Naive thymus-derived CD4-positive, alpha-beta T cell (primary cell): ENCODE measurements around the gene TEAD2. TPM values are rescaled to one million over a fixed set of nuclear protein-coding genes. Genes with fewer than 3 reads are reported as not detected.

ENCODE experiments used
- ATAC-seq: fragments of 150-1000 bp; cut with Tn5 transposase; 2 replicates; pipeline ENCODE4 v1.10.0; 2021; ENCODE audit warnings: mild to moderate bottlenecking, moderate library complexity
- CTCF ChIA-PET: fragments of 350-600 bp; sonication (Branson Sonifier 250); formaldehyde crosslinking; loops from one replicate; lab custom pipeline; 2021; ENCODE audit warnings: antibody characterized with exemption; lab: Charles Lee
- POLR2A ChIA-PET: fragments of 350-600 bp; sonication (Branson Sonifier 250); formaldehyde crosslinking; loops from one replicate; lab custom pipeline; 2021; ENCODE audit warnings: antibody characterized with exemption, inconsistent platforms; lab: Charles Lee
- DNase-seq, 9 donors: peaks; one replicate each; pipeline versions ENCODE4 v3.0.0 to v3.0.0-alpha.2; 2020 to 2022; ENCODE audit warnings: mixed read lengths in 1 of 9
- H3K27ac ChIP-seq: one replicate; pipeline ENCODE4 v1.7.0; 2013; ENCODE audit warnings: mild to moderate bottlenecking, low read depth, low read length, moderate library complexity
- H3K27me3 ChIP-seq, 2 donors: one replicate each; pipeline ENCODE4 v1.7.0; 2013; ENCODE audit warnings: low read length in 2 of 2, mild to moderate bottlenecking in 2 of 2, moderate library complexity in 2 of 2; ENCODE audit not compliant: control insufficient read depth in 2 of 2, insufficient read depth in 2 of 2
- H3K36me3 ChIP-seq, 3 experiments: 1 replicate in 2 of 3; 2 replicates in 1 of 3; pipeline ENCODE4 v1.7.0; 2013; ENCODE audit warnings: low read length in 3 of 3, mild to moderate bottlenecking in 3 of 3, moderate library complexity in 1 of 3; ENCODE audit not compliant: insufficient read depth in 3 of 3, control insufficient read depth in 2 of 3
- H3K4me1 ChIP-seq, 2 donors: one replicate each; pipeline ENCODE4 v1.7.0; 2013; ENCODE audit warnings: low read length in 2 of 2, mild to moderate bottlenecking in 2 of 2, moderate library complexity in 1 of 2; ENCODE audit not compliant: control insufficient read depth in 2 of 2, insufficient read depth in 2 of 2
- H3K4me3 ChIP-seq: 2 replicates; pipeline ENCODE4 v1.7.0; 2013; ENCODE audit warnings: mild to moderate bottlenecking, low read length
- H3K9me3 ChIP-seq, 3 experiments: 1 replicate in 2 of 3; 2 replicates in 1 of 3; pipeline ENCODE4 v1.7.0; 2013; ENCODE audit warnings: low read length in 3 of 3; ENCODE audit not compliant: control insufficient read depth in 2 of 3
- H3K27ac Mint-ChIP-seq, 9 donors: one replicate each; pipeline ENCODE4 v1.8.0; 2020 to 2022; ENCODE audit warnings: mixed read lengths in 9 of 9, mild to moderate bottlenecking in 8 of 9, moderate library complexity in 5 of 9, inconsistent platforms in 2 of 9
- H3K27me3 Mint-ChIP-seq, 5 donors: one replicate each; pipeline ENCODE4 v1.8.0; 2021 to 2022; ENCODE audit warnings: mixed read lengths in 5 of 5, mild to moderate bottlenecking in 1 of 5
- H3K36me3 Mint-ChIP-seq, 5 donors: one replicate each; pipeline ENCODE4 v1.8.0; 2020 to 2022; ENCODE audit warnings: mixed read lengths in 5 of 5, mild to moderate bottlenecking in 3 of 5, inconsistent platforms in 1 of 5
- H3K4me1 Mint-ChIP-seq, 7 donors: one replicate each; pipeline ENCODE4 v1.8.0; 2020 to 2022; ENCODE audit warnings: mixed read lengths in 7 of 7, mild to moderate bottlenecking in 3 of 7, inconsistent platforms in 1 of 7
- H3K4me3 Mint-ChIP-seq, 10 donors: one replicate each; pipeline ENCODE4 v1.8.0; 2020 to 2022; ENCODE audit warnings: mild to moderate bottlenecking in 10 of 10, mixed read lengths in 10 of 10, moderate library complexity in 6 of 10, inconsistent platforms in 2 of 10
- H3K9me3 Mint-ChIP-seq, 11 donors: one replicate each; pipeline ENCODE4 v1.8.0; 2020 to 2022; ENCODE audit warnings: mixed read lengths in 11 of 11, mild to moderate bottlenecking in 4 of 11, inconsistent platforms in 1 of 11, moderate library complexity in 1 of 11
- intact Hi-C, 2 donors: fragments of 100-400 bp; cut with micrococcal nuclease; formaldehyde crosslinking; loops; one replicate each; pipeline ENCODE4 v1.15.1; 2023
- polyA plus RNA-seq, 2 donors: library from polyadenylated mRNA; unstranded; fragments of 300-500 nt; fragmentation: Illumina TruSeq; gene quantifications; one replicate each; pipeline ENCODE4 v1.2.3, GENCODE V29; 2021
- total RNA-seq, 6 experiments: library from RNA in 5 of 6; stranded (reverse) in 5 of 6; gene quantifications; 1 replicate in 5 of 6; 2 replicates in 1 of 6; pipeline ENCODE4 v1.2.3 and lab custom pipeline; 2021 to 2026

Gene TEAD2
- total and polyA plus RNA-seq, 7 experiments from 2014 or later: 0.29 TPM; not detected in 6

- ATAC-seq: no peak
- peaks cover 0 to 30% (median 22%) of the 10 kb centered on the region in 5 donors for H3K36me3 Mint-ChIP-seq
- Histone ChIP-seq H3K9me3 (no peaks in the 10 kb centered on the region), H3K27ac (peak overlapping the region; percentile 86), H3K4me3 (peak overlapping the region; percentile 18), H3K36me3 (peaks cover 0 to 51% (median 0%) of the 10 kb centered on the region in 3 experiments), H3K27me3 (no peaks in the 10 kb centered on the region), H3K4me1 (peaks cover 44 to 54% of the 10 kb centered on the region in 2 donors)
- peak in 1 of 9 donors; percentile 19 for DNase-seq
- no peaks in the 10 kb centered on the region for H3K27me3 Mint-ChIP-seq
- no peaks in the 10 kb centered on the region for H3K9me3 Mint-ChIP-seq
- peaks cover 48 to 81% (median 66%) of the 10 kb centered on the region in 7 donors for H3K4me1 Mint-ChIP-seq
- ChIA-PET CTCF (interaction anchor here (0.6 kb wide), 1 partner anchor 350 kb away, joined by 3 read pairs; no protein-coding TSS in a partner anchor), POLR2A (interaction anchor here (1.1 kb wide), 1 partner anchor 8 kb away, joined by 3 read pairs; no protein-coding TSS in a partner anchor)
- peak overlapping the region; percentile 92 to 100 (median 99) for H3K4me3 Mint-ChIP-seq
- intact Hi-C loops: loop anchor here in 1 of 2 donors (10.0 kb wide), 1 partner anchor 528 kb away; the partner anchor contains the start of gene PNKP
- H3K27ac Mint-ChIP-seq: peak overlapping the region; percentile 83 to 100 (median 99)
Measured at GRCh38 chr19:49336482-49337266, 25.5 kb downstream of the TEAD2 start.

DNA sequence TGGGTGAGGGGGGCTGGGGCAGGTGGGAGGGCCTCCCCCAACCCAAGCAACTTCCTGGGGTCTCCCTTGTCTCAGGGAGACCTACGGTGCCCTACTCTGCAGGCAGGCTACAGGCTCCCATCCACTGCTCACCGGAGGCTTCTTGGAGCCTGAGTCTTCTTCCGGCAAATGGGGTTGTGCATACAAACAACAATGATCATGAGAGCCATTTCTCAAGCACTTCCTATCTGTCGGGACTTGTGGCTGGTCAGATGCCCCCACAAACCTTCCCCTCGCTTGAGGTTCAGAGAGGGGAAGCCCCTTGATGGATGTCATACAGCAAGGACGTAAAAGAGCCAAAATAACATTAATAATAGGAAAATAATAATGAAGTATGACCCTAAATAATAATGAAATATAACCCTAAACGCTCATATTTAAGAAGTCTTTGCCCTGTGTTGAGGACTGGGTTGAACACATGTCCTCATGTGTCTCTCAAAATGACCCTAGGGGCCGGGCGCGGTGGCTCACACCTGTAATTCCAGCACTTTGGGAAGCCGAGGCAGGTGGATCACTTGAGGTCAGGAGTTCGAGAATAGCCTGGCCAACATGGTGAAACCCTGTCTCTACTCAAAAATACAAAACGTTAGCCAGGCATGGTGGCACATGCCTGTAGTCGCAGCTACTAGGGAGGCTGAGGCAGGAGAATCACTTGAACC is 26.3 kb downstream of the TEAD2 start:
- Mint-ChIP-seq H3K4me1 (peaks cover 54 to 89% (median 70%) of the 10 kb centered on the region in 7 donors), H3K4me3 (peak overlapping the region; percentile 92 to 100 (median 99)), H3K9me3 (no peaks in the 10 kb centered on the region), H3K27ac (peak overlapping the region; percentile 96 to 100 (median 99)), H3K36me3 (peaks cover 0 to 35% (median 26%) of the 10 kb centered on the region in 5 donors), H3K27me3 (no peaks in the 10 kb centered on the region)
- peak overlapping the region; percentile 81 for H3K4me3 ChIP-seq
- intact Hi-C loops: loop anchor here (1.0 to 10.0 kb wide), 5 partner anchors 26 to 529 kb away; partner anchors contain the start of genes TEAD2 (in 2 of the 2), KASH5 (in 1 of the 2), PNKP (in 1 of the 2) and PRMT1 (in 1 of the 2)
- H3K9me3 ChIP-seq: no peaks in the 10 kb centered on the region
- POLR2A ChIA-PET: interaction anchor here (0.7 to 1.9 kb wide), 6 partner anchors 9 to 96 kb away, joined by 3 to 4 read pairs (median 3); no protein-coding TSS in a partner anchor
- H3K27ac ChIP-seq: peak overlapping the region; percentile 86
- ATAC-seq (peak; percentile 35), DNase-seq (peak in 1 of 9 donors; percentile 47)
- H3K27me3 ChIP-seq: no peaks in the 10 kb centered on the region
- CTCF ChIA-PET: interaction anchor here (0.6 to 1.5 kb wide), 2 partner anchors 18 to 347 kb away, joined by 3 to 5 read pairs; no protein-coding TSS in a partner anchor
- peaks cover 50 to 62% of the 10 kb centered on the region in 2 donors for H3K4me1 ChIP-seq
- H3K36me3 ChIP-seq: peaks cover 0 to 44% (median 0%) of the 10 kb centered on the region in 3 experiments

DNA sequence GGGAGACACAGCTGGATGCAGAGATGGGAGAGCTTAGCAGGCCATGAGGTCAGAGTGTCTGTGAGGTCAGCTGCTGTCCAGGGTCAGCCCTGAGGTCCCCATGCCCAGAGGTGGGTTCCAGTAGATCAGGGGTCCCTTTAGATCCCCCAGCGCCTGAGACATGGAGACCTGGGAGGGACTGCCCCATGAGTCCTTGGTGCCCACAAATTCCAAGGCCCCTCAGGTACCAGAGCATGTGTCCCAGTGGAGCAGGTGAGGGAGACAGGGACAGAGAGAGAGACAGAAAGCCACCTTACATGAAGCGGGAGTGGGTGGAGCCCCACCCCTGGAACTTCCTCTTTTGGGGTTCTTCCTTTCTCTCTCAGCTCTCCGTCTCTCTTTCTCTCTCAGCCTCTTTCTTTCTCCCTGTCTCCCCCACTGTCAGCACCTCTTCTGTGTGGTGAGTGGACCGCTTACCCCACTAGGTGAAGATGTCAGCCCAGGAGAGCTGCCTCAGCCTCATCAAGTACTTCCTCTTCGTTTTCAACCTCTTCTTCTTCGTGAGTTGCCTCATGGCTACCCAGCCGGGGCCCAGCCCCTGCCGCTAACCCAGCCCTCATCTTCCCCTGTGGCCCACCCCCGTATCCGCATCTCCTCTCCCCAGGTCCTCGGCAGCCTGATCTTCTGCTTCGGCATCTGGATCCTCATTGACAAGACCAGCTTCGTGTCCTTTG is 27.0 kb downstream of the TEAD2 start, which contains the start of gene CD37:
TSS of gene CD37 (plus strand) at position 336 of the 713 bp plus-strand sequence. CDS start at position 471, 135 bp downstream.
- intact Hi-C loops: loop anchor here (1.0 to 10.0 kb wide), 5 partner anchors 27 to 530 kb away; partner anchors contain the start of genes TEAD2 (in 2 of the 2), KASH5 (in 1 of the 2), PNKP (in 1 of the 2) and PRMT1 (in 1 of the 2)
- H3K36me3 ChIP-seq: peaks cover 0 to 38% (median 0%) of the 10 kb centered on the region in 3 experiments
- peak within 1 kb of the TSS; percentile 81 for H3K4me3 ChIP-seq
- H3K4me1 ChIP-seq: peaks cover 50 to 63% of the 10 kb centered on the region in 2 donors
- POLR2A ChIA-PET: interaction anchor here (0.7 to 1.9 kb wide), 7 partner anchors 10 to 307 kb away, joined by 3 to 5 read pairs (median 3); partner anchors contain the start of genes RPL13A and SCAF1
- H3K27ac Mint-ChIP-seq: peak within 1 kb of the TSS; percentile 96 to 100 (median 99)
- no peaks in the 10 kb centered on the region for H3K27me3 ChIP-seq
- H3K9me3 Mint-ChIP-seq: no peaks in the 10 kb centered on the region
- ATAC-seq (peak; percentile 71), DNase-seq (peak; percentile 34 to 70 (median 65))
- peak within 1 kb of the TSS; percentile 86 for H3K27ac ChIP-seq
- H3K27me3 Mint-ChIP-seq: no peaks in the 10 kb centered on the region
- CTCF ChIA-PET: interaction anchor here (0.6 to 1.5 kb wide), 3 partner anchors 17 to 348 kb away, joined by 3 to 5 read pairs (median 3); no protein-coding TSS in a partner anchor
- H3K4me3 Mint-ChIP-seq: peak within 1 kb of the TSS; percentile 92 to 100 (median 99)
- peaks cover 52 to 89% (median 68%) of the 10 kb centered on the region in 7 donors for H3K4me1 Mint-ChIP-seq
- H3K9me3 ChIP-seq: no peaks in the 10 kb centered on the region
- peaks cover 2 to 36% (median 25%) of the 10 kb centered on the region in 5 donors for H3K36me3 Mint-ChIP-seq

DNA sequence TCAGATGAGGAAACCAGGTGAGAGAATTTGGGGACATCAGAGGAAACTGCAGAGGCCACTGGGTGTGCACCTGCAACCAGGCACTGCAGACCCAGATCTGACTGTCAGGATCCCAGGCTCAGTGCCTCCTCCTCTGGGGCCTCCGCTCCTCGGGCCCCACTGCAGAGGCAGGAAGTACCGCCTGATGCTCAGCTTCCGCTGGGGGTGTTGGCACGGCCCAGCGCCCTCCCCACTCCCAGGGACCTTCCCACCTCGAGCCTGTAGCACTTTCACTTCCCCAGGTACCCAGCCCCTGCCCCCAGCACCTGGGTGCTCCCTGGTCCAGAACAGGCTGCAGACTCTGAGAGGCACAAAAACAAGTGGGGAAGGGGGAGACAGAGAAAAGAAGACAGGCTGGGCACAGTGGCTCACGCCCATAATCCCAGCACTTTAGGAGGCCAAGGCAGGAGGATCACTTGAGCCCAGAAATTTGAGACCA is 28.4 kb downstream of the TEAD2 start:
- peak; percentile 79 for ATAC-seq
- peaks cover 7 to 36% (median 22%) of the 10 kb centered on the region in 5 donors for H3K36me3 Mint-ChIP-seq
- H3K27me3 ChIP-seq: no peaks in the 10 kb centered on the region
- peak overlapping the region; percentile 21 for H3K4me3 ChIP-seq
- peaks cover 0 to 32% (median 0%) of the 10 kb centered on the region in 3 experiments for H3K36me3 ChIP-seq
- H3K4me3 Mint-ChIP-seq: peak overlapping the region; percentile 84 to 99 (median 88)
- DNase-seq: peak; percentile 38 to 81 (median 68)
- no peaks in the 10 kb centered on the region for H3K9me3 Mint-ChIP-seq
- H3K4me1 ChIP-seq: peaks cover 50 to 63% of the 10 kb centered on the region in 2 donors
- no peaks in the 10 kb centered on the region for H3K9me3 ChIP-seq
- H3K4me1 Mint-ChIP-seq: peaks cover 55 to 88% (median 73%) of the 10 kb centered on the region in 7 donors
- intact Hi-C loops: loop anchor here (1.0 to 10.0 kb wide), 4 partner anchors 55 to 531 kb away; partner anchors contain the start of genes KASH5 (in 1 of the 2) and PNKP (in 1 of the 2)
- no peaks in the 10 kb centered on the region for H3K27me3 Mint-ChIP-seq
- CTCF ChIA-PET: interaction anchor here (1.1 kb wide), 2 partner anchors 32 to 106 kb away, joined by 3 read pairs; no protein-coding TSS in a partner anchor
- POLR2A ChIA-PET: interaction anchor here (0.7 to 1.7 kb wide), 9 partner anchors 8 to 536 kb away, joined by 3 to 6 read pairs (median 3); partner anchors contain the start of genes PIH1D1, SCAF1 and SLC6A16
- H3K27ac ChIP-seq: peak overlapping the region; percentile 86
- H3K27ac Mint-ChIP-seq: peak overlapping the region; percentile 90 to 99 (median 96)

DNA sequence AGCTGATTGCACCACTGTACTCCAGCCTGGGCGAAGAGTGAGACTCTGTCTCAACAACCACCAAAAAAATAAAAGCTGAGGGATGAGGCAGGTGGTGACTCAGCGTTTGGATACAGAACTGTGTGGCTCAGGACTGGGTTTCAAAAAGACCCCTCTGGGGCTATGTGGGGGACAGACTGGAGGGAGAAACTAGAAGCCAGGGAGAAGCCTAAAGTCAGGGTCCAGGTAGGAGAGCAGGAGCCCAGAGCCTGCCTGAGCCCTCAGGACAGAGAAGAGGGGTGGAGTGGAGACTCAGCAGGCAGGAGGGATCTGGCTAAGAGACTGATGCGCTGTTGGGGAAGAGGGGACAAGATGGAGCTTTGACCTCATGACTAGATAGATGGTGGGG is 28.8 kb downstream of the TEAD2 start:
- Mint-ChIP-seq H3K9me3 (no peaks in the 10 kb centered on the region), H3K4me3 (peak overlapping the region; percentile 84 to 99 (median 88)), H3K36me3 (peaks cover 7 to 31% (median 21%) of the 10 kb centered on the region in 5 donors), H3K27me3 (no peaks in the 10 kb centered on the region), H3K27ac (peak overlapping the region; percentile 90 to 99 (median 96)), H3K4me1 (peaks cover 57 to 86% (median 72%) of the 10 kb centered on the region in 7 donors)
- Histone ChIP-seq H3K4me3 (peak overlapping the region; percentile 21), H3K4me1 (peaks cover 47 to 61% of the 10 kb centered on the region in 2 donors), H3K9me3 (no peaks in the 10 kb centered on the region), H3K27ac (peak overlapping the region; percentile 86), H3K36me3 (peaks cover 0 to 32% (median 0%) of the 10 kb centered on the region in 3 experiments), H3K27me3 (no peaks in the 10 kb centered on the region)
- DNase-seq (no peak), ATAC-seq (no peak)
- ChIA-PET POLR2A (interaction anchor here (0.6 to 1.5 kb wide), 9 partner anchors 8 to 536 kb away, joined by 3 to 6 read pairs (median 3); partner anchors contain the start of genes PIH1D1 and SLC6A16), CTCF (interaction anchor here (1.1 kb wide), 2 partner anchors 32 to 106 kb away, joined by 3 read pairs; no protein-coding TSS in a partner anchor)
- intact Hi-C loops: loop anchor here in 1 of 2 donors (1.0 to 10.0 kb wide), 2 partner anchors 347 to 531 kb away; partner anchors contain the start of gene PNKP
